Mesenchymal stem cell (in vitro differentiated cells and primary cell): ENCODE data around the gene NUP93.
A peak's percentile ranks its signal among the peaks of the same experiment; 100 is the strongest.
"Not testable (repeated sequence)": the region's sequence is repeated elsewhere in the genome, so short reads cannot be mapped to it uniquely, and the experiment has no call there.

ENCODE experiments used
- DNase-seq: peaks from one replicate; pipeline ENCODE4 v3.0.0-alpha.2; 2013
- H2AFZ ChIP-seq: one replicate; pipeline ENCODE4 v1.6.1; 2013; ENCODE audit warnings: low read depth, mild to moderate bottlenecking, control low read depth, inconsistent platforms, low read length, moderate library complexity
- H2AK5ac ChIP-seq: 2 replicates; pipeline ENCODE4 v1.6.1; 2013; ENCODE audit warnings: low read length, moderate library complexity, mild to moderate bottlenecking, inconsistent platforms; ENCODE audit not compliant: severe bottlenecking
- H2BK120ac ChIP-seq: one replicate; pipeline ENCODE4 v1.6.1; 2013; ENCODE audit warnings: low read depth, mild to moderate bottlenecking, inconsistent platforms, low read length, moderate library complexity
- H2BK12ac ChIP-seq, 2 experiments: one replicate each; pipeline ENCODE4 v1.6.1; 2013; ENCODE audit warnings: inconsistent platforms in 2 of 2, low read length in 2 of 2, mild to moderate bottlenecking in 2 of 2, moderate library complexity in 2 of 2, control low read depth in 1 of 2
- H2BK15ac ChIP-seq: one replicate; pipeline ENCODE4 v1.6.1; 2013; ENCODE audit warnings: mild to moderate bottlenecking, low read depth, inconsistent platforms; ENCODE audit not compliant: poor library complexity, severe bottlenecking
- H2BK5ac ChIP-seq: 2 replicates; pipeline ENCODE4 v1.6.1; 2013; ENCODE audit warnings: low read depth, mild to moderate bottlenecking, low read length, control low read depth, inconsistent platforms; ENCODE audit not compliant: poor library complexity, severe bottlenecking
- H3K14ac ChIP-seq, 2 experiments: one replicate each; pipeline ENCODE4 v1.6.1; 2013; ENCODE audit warnings: inconsistent platforms in 2 of 2, low read length in 2 of 2, control low read depth in 1 of 2, mild to moderate bottlenecking in 1 of 2, moderate library complexity in 1 of 2
- H3K18ac ChIP-seq, 2 experiments: one replicate each; pipeline ENCODE4 v1.6.1; 2013; ENCODE audit warnings: inconsistent platforms in 2 of 2, low read length in 2 of 2, control low read depth in 1 of 2, low read depth in 1 of 2, mild to moderate bottlenecking in 1 of 2
- H3K23ac ChIP-seq, 2 experiments: one replicate each; pipeline ENCODE4 v1.6.1; 2013; ENCODE audit warnings: inconsistent platforms in 2 of 2, low read length in 2 of 2, mild to moderate bottlenecking in 2 of 2, moderate library complexity in 2 of 2, control low read depth in 1 of 2
- H3K27ac ChIP-seq: 2 replicates; pipeline ENCODE4 v1.5.1; 2013; ENCODE audit warnings: mild to moderate bottlenecking, moderate library complexity, low read length, control low read depth, inconsistent platforms; ENCODE audit not compliant: poor library complexity, severe bottlenecking
- H3K27me3 ChIP-seq, 2 experiments: 2 replicates each; pipeline versions ENCODE4 v1.6.1 to v1.7.0; 2013; ENCODE audit warnings: low read length in 2 of 2, mild to moderate bottlenecking in 2 of 2, moderate library complexity in 2 of 2, control low read depth in 1 of 2, inconsistent platforms in 1 of 2; ENCODE audit not compliant: control insufficient read depth in 1 of 2, insufficient read depth in 1 of 2
- H3K36me3 ChIP-seq, 2 experiments: 2 replicates each; pipeline versions ENCODE4 v1.6.1 to v1.7.0; 2013; ENCODE audit warnings: low read length in 2 of 2, control low read depth in 1 of 2, inconsistent platforms in 1 of 2, low read depth in 1 of 2, mild to moderate bottlenecking in 1 of 2; ENCODE audit not compliant: insufficient read depth in 2 of 2, control insufficient read depth in 1 of 2
- H3K4ac ChIP-seq, 2 experiments: one replicate each; pipeline ENCODE4 v1.6.1; 2013; ENCODE audit warnings: inconsistent platforms in 2 of 2, low read length in 2 of 2, mild to moderate bottlenecking in 2 of 2, moderate library complexity in 2 of 2, control low read depth in 1 of 2, low read depth in 1 of 2
- H3K4me1 ChIP-seq: 2 replicates; pipeline ENCODE4 v1.6.1; 2013; ENCODE audit warnings: low read depth, low read length, control low read depth; ENCODE audit not compliant: control insufficient read depth, insufficient read depth
- H3K4me2 ChIP-seq: 2 replicates; pipeline ENCODE4 v1.6.1; 2013; ENCODE audit warnings: low read length, mild to moderate bottlenecking, inconsistent platforms; ENCODE audit not compliant: poor library complexity, severe bottlenecking
- H3K4me3 ChIP-seq, 2 experiments: 2 replicates each; pipeline versions ENCODE4 v1.5.1 to v1.7.0; 2013; ENCODE audit warnings: low read length in 2 of 2, mild to moderate bottlenecking in 2 of 2, control low read depth in 1 of 2, low read depth in 1 of 2; ENCODE audit not compliant: insufficient read depth in 1 of 2
- H3K79me1 ChIP-seq: replicated peaks from 2 replicates; pipeline ENCODE4 v1.6.1; 2013; ENCODE audit warnings: mild to moderate bottlenecking, control low read depth, low read length, inconsistent platforms; ENCODE audit not compliant: poor library complexity, severe bottlenecking
- H3K9ac ChIP-seq: 2 replicates; pipeline ENCODE4 v1.7.0; 2013; ENCODE audit warnings: mild to moderate bottlenecking, low read length, moderate library complexity
- H3K9me3 ChIP-seq: 2 replicates; pipeline ENCODE4 v1.7.0; 2013; ENCODE audit warnings: mild to moderate bottlenecking, low read length; ENCODE audit not compliant: control insufficient read depth
- H4K8ac ChIP-seq: one replicate; pipeline ENCODE4 v1.6.1; 2013; ENCODE audit warnings: inconsistent platforms, mild to moderate bottlenecking, low read length, moderate library complexity
- H4K91ac ChIP-seq: one replicate; pipeline ENCODE4 v1.6.1; 2013; ENCODE audit warnings: mild to moderate bottlenecking, low read length, inconsistent platforms
- WGBS: methylation state at CpG from one replicate; pipeline ENCODE4 v1.1.7; 2013; ENCODE audit warnings: mixed read lengths; 5-methylcytosine and 5-hydroxymethylcytosine counted together

The NUP93 gene

GRCh38 chr16:56793492-56793891 lies 63.6 kb downstream of the NUP93 start:
- H2BK120ac ChIP-seq = no peak overlapping the region
- peaks cover 0 to 2% of the 10 kb centered on the region in 2 experiments for H3K36me3 ChIP-seq
- no peak overlapping the region for H3K27ac ChIP-seq
- peaks cover 9% of the 10 kb centered on the region for H3K4me1 ChIP-seq
- H3K4me3 ChIP-seq = no peak overlapping the region
- no peak overlapping the region for H2AFZ ChIP-seq
- peak overlapping the region; percentile 55 for H4K8ac ChIP-seq
- H4K91ac ChIP-seq = no peak overlapping the region
- H2BK15ac ChIP-seq = no peak overlapping the region
- no peak overlapping the region for H3K9ac ChIP-seq
- WGBS = 79% methylated on average over 1 of the region's 6 CpGs
- H3K4me2 ChIP-seq = no peak overlapping the region
- peak; percentile 54 for DNase-seq
- H3K27me3 ChIP-seq = no peaks in the 10 kb centered on the region
- H2BK12ac ChIP-seq = no peak overlapping the region
- H2AK5ac ChIP-seq = no peak overlapping the region
- no peaks in the 10 kb centered on the region for H3K9me3 ChIP-seq
- H2BK5ac ChIP-seq = no peak overlapping the region
- H3K23ac ChIP-seq = no peak overlapping the region
- no peak overlapping the region for H3K4ac ChIP-seq
- H3K14ac ChIP-seq = no peak overlapping the region
- H3K79me1 ChIP-seq = peaks cover 25% of the 10 kb centered on the region
- H3K18ac ChIP-seq = peak overlapping the region in 1 of 2 experiments; percentile 41

DNA sequence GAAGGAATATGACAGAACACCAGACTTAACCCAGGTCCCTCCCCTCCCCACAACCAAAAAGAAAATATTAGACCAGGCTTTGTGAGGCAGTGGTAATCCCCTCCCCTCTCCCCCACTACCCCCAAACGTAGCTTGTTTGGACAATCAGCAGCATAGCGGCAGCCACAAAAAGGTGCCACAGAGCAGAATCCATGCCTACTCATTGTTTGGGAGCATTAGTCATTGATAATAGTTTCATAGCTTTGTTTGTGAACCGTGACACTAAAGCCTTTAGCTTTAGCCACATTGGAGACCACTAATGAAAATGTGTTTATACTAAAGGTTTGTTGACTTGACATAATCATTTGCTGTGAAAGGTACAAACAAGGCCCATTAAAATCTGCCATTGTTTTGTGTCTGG lies 65.1 kb downstream of the NUP93 start:
- Histone ChIP-seq H3K9me3 (no peaks in the 10 kb centered on the region), H2BK15ac (no peak overlapping the region), H4K8ac (no peak overlapping the region), H2BK120ac (no peak overlapping the region), H3K9ac (no peak overlapping the region), H4K91ac (no peak overlapping the region), H3K27ac (no peak overlapping the region), H3K4me2 (no peak overlapping the region), H3K14ac (no peak overlapping the region), H2BK5ac (no peak overlapping the region), H3K79me1 (peaks cover 22% of the 10 kb centered on the region), H3K27me3 (no peaks in the 10 kb centered on the region), H3K4ac (no peak overlapping the region), H2BK12ac (no peak overlapping the region), H2AK5ac (peak overlapping the region; percentile 69), H3K18ac (peak overlapping the region in 1 of 2 experiments; percentile 12), H3K4me3 (no peak overlapping the region), H3K4me1 (peaks cover 9% of the 10 kb centered on the region), H3K36me3 (peaks cover 0 to 5% of the 10 kb centered on the region in 2 experiments), H3K23ac (no peak overlapping the region), H2AFZ (no peak overlapping the region)
- no peak for DNase-seq
- 73% methylated on average over 3 of the region's 3 CpGs for WGBS

DNA sequence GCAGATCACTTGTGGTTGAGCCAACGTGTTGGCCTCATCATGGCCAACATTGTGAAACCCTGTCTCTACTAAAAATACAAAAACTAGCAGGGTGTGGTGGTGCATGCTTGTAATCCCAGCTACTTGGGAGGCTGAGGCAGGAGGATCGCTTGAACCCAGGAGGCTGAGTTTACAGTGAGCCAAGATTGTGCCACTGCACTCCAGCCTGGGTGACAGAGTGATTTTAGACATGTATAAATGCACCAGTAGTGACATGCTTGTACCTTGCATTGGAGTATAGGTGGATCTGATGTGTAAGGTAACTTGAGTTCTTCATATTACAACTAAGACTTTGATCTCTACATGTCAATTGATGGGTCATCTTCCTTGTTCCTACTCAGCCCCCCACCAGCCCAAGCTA lies 67.1 kb downstream of the NUP93 start:
- H3K23ac ChIP-seq = peak overlapping the region in 1 of 2 experiments; percentile 34
- H3K4me3 ChIP-seq, H3K9me3 ChIP-seq, H2BK15ac ChIP-seq, DNase-seq, H3K14ac ChIP-seq, H3K9ac ChIP-seq, H3K36me3 ChIP-seq, H2AK5ac ChIP-seq, H3K18ac ChIP-seq, H3K27me3 ChIP-seq, H3K27ac ChIP-seq, H3K4ac ChIP-seq, H4K91ac ChIP-seq, H2BK12ac ChIP-seq, H2BK5ac ChIP-seq, H2BK120ac ChIP-seq, H3K4me2 ChIP-seq, H2AFZ ChIP-seq, H4K8ac ChIP-seq: not testable (repeated sequence)
- peaks cover 12% of the 10 kb centered on the region for H3K4me1 ChIP-seq
- 95% methylated on average over 2 of the region's 2 CpGs for WGBS
- peaks cover 19% of the 10 kb centered on the region for H3K79me1 ChIP-seq

- Histone ChIP-seq H3K27me3 (no peaks in the 10 kb centered on the region), H3K27ac (no peak overlapping the region), H4K91ac (no peak overlapping the region), H3K4me3 (no peak overlapping the region), H2AFZ (no peak overlapping the region), H3K79me1 (peaks cover 19% of the 10 kb centered on the region), H4K8ac (no peak overlapping the region), H2AK5ac (no peak overlapping the region), H2BK120ac (no peak overlapping the region), H2BK15ac (no peak overlapping the region), H3K4ac (no peak overlapping the region), H3K4me1 (peaks cover 12% of the 10 kb centered on the region), H3K36me3 (peaks cover 0 to 8% of the 10 kb centered on the region in 2 experiments), H3K9me3 (no peaks in the 10 kb centered on the region), H3K18ac (no peak overlapping the region), H3K23ac (no peak overlapping the region), H3K4me2 (no peak overlapping the region), H3K14ac (no peak overlapping the region), H2BK5ac (no peak overlapping the region), H3K9ac (no peak overlapping the region), H2BK12ac (no peak overlapping the region)
- DNase-seq = no peak
- WGBS = 95% methylated on average over 2 of the region's 2 CpGs
These were observed 67.9 kb downstream of the NUP93 start for GRCh38 chr16:56797861-56798260.
